Caco-2 (cell line): ENCODE measurements around the gene GRM1. TPM values are rescaled to one million over a fixed set of nuclear protein-coding genes. Genes with fewer than 3 reads are reported as not detected.

Experiments
- BruUV-seq: library from RNA; stranded (reverse); fragments of 400-500 nt; replicated peaks from 2 replicates; lab custom pipeline; 2021; lab: Mats Ljungman, UMichigan
- CTCF ChIA-PET: fragments of 300-600 bp; sonication (Branson Sonifier 250); formaldehyde crosslinking; loops from one replicate; lab custom pipeline; 2022; ENCODE audit warnings: antibody characterized with exemption; lab: Charles Lee
- POLR2A ChIA-PET: fragments of 300-600 bp; sonication (Branson Sonifier 250); formaldehyde crosslinking; loops from one replicate; lab custom pipeline; 2022; ENCODE audit warnings: antibody characterized with exemption; lab: Charles Lee
- DNase-seq, 2 experiments: peaks; one replicate each; pipeline versions ENCODE4 v3.0.0 to v3.0.0-alpha.2; 2020 to 2022
- H3K27me3 ChIP-seq: replicated peaks from 2 replicates; pipeline ENCODE4 v1.6.0; 2011; ENCODE audit warnings: low read length; ENCODE audit not compliant: control insufficient read depth, insufficient read depth
- H3K36me3 ChIP-seq: 2 replicates; pipeline ENCODE4 v1.5.1; 2011; ENCODE audit warnings: low read length; ENCODE audit not compliant: control insufficient read depth, insufficient read depth
- H3K4me1 ChIP-seq: fragments of 250-450 bp; sonication (Bioruptor Pico); 2 replicates; pipeline ENCODE4 v1.5.1; 2020; ENCODE audit warnings: mild to moderate bottlenecking
- H3K4me3 ChIP-seq: 2 replicates; pipeline ENCODE4 v1.5.1; 2011; ENCODE audit warnings: low read depth, mild to moderate bottlenecking, control low read depth, low read length
- H3K9me3 ChIP-seq: fragments of 250-450 bp; sonication (Bioruptor Pico); 2 replicates; pipeline ENCODE4 v1.5.1; 2020; ENCODE audit warnings: mild to moderate bottlenecking, moderate library complexity
- H3K27ac Mint-ChIP-seq: one replicate; pipeline ENCODE4 v1.8.0; 2022; ENCODE audit warnings: mixed read lengths; ENCODE audit not compliant: unreplicated experiment
- H3K27me3 Mint-ChIP-seq: one replicate; pipeline ENCODE4 v1.8.0; 2022; ENCODE audit warnings: mixed read lengths; ENCODE audit not compliant: insufficient read depth, unreplicated experiment
- H3K36me3 Mint-ChIP-seq: one replicate; pipeline ENCODE4 v1.8.0; 2022; ENCODE audit warnings: mild to moderate bottlenecking, mixed read lengths; ENCODE audit not compliant: insufficient read depth, unreplicated experiment
- H3K4me1 Mint-ChIP-seq: one replicate; pipeline ENCODE4 v1.8.0; 2022; ENCODE audit warnings: low read depth, mixed read lengths; ENCODE audit not compliant: unreplicated experiment
- H3K4me3 Mint-ChIP-seq: one replicate; pipeline ENCODE4 v1.8.0; 2022; ENCODE audit warnings: mild to moderate bottlenecking, moderate library complexity, mixed read lengths; ENCODE audit not compliant: unreplicated experiment
- H3K9me3 Mint-ChIP-seq: one replicate; pipeline ENCODE4 v1.8.0; 2022; ENCODE audit warnings: mixed read lengths; ENCODE audit not compliant: unreplicated experiment
- CTCF ChIP-seq, 2 experiments: fragments of 200-600 bp in 1 of 2; IDR thresholded peaks; 1 replicate in 1 of 2; 2 replicates in 1 of 2; pipeline versions ENCODE4 v1.5.1 to v1.8.0; 2011 to 2022; ENCODE audit warnings: antibody characterized with exemption in 1 of 2, control low read depth in 1 of 2, inconsistent platforms in 1 of 2, low read depth in 1 of 2, low read length in 1 of 2, mild to moderate bottlenecking in 1 of 2, moderate library complexity in 1 of 2; ENCODE audit not compliant: insufficient read depth in 1 of 2, severe bottlenecking in 1 of 2, unreplicated experiment in 1 of 2
- intact Hi-C: fragments of 100-400 bp; cut with micrococcal nuclease; formaldehyde crosslinking; loops from one replicate; pipeline ENCODE4 v1.10.0; 2022; ENCODE audit not compliant: unreplicated experiment
- total RNA-seq: library from RNA; stranded (reverse); gene quantifications from 2 replicates; pipeline ENCODE4 v1.2.3, GENCODE V29; 2022

Gene GRM1
- total RNA-seq, 1 experiment from 2014 or later = not detected

- no peak overlapping the region for H3K4me3 ChIP-seq
- no peak for DNase-seq
- Mint-ChIP-seq H3K27ac (no peak overlapping the region), H3K4me1 (no peaks in the 10 kb centered on the region), H3K36me3 (no peaks in the 10 kb centered on the region), H3K4me3 (no peak overlapping the region), H3K27me3 (peaks cover 21% of the 10 kb centered on the region), H3K9me3 (no peaks in the 10 kb centered on the region)
- POLR2A ChIA-PET = no interaction called here
- no peaks in the 10 kb centered on the region for H3K9me3 ChIP-seq
- no peak for TF ChIP-seq CTCF (IDR thresholded peaks at IDR 0.05; ENCODE audit: insufficient read depth in 1 of 2, low read depth in 1 of 2, low read length in 1 of 2, severe bottlenecking in 1 of 2, unreplicated experiment in 1 of 2)
- H3K4me1 ChIP-seq = no peaks in the 10 kb centered on the region
- intact Hi-C loops = no loop called here
- CTCF ChIA-PET = no interaction called here
- H3K36me3 ChIP-seq = no peaks in the 10 kb centered on the region
- BruUV-seq = no TSS peak
- no peaks in the 10 kb centered on the region; the same call in 1 of the 2 replicates for H3K27me3 ChIP-seq
These were observed 160.3 kb downstream of the GRM1 start for GRCh38 chr6:146189131-146189530.

GRCh38 chr6:146190581-146190980 lies 161.7 kb downstream of the GRM1 start:
- no peaks in the 10 kb centered on the region for H3K4me1 ChIP-seq
- no peaks in the 10 kb centered on the region for H3K9me3 ChIP-seq
- H3K4me3 ChIP-seq = no peak overlapping the region
- H3K4me1 Mint-ChIP-seq = no peaks in the 10 kb centered on the region
- no peak overlapping the region for H3K4me3 Mint-ChIP-seq
- intact Hi-C loops = no loop called here
- CTCF ChIA-PET = no interaction called here
- no peak for DNase-seq
- H3K36me3 ChIP-seq = no peaks in the 10 kb centered on the region
- H3K36me3 Mint-ChIP-seq = no peaks in the 10 kb centered on the region
- peaks cover 24% of the 10 kb centered on the region for H3K27me3 Mint-ChIP-seq
- no peaks in the 10 kb centered on the region; the same call in 1 of the 2 replicates for H3K27me3 ChIP-seq
- H3K9me3 Mint-ChIP-seq = no peaks in the 10 kb centered on the region
- no peak for TF ChIP-seq CTCF (IDR thresholded peaks at IDR 0.05; ENCODE audit: insufficient read depth in 1 of 2, low read depth in 1 of 2, low read length in 1 of 2, severe bottlenecking in 1 of 2, unreplicated experiment in 1 of 2)
- no peak overlapping the region for H3K27ac Mint-ChIP-seq
- no TSS peak for BruUV-seq
- POLR2A ChIA-PET = no interaction called here

- no peaks in the 10 kb centered on the region for H3K4me1 ChIP-seq
- no peaks in the 10 kb centered on the region for H3K9me3 Mint-ChIP-seq
- no peak for DNase-seq
- H3K27me3 ChIP-seq = no peaks in the 10 kb centered on the region; the same call in 1 of the 2 replicates
- no peaks in the 10 kb centered on the region for H3K36me3 ChIP-seq
- ChIA-PET CTCF (no interaction called here), POLR2A (no interaction called here)
- no peaks in the 10 kb centered on the region for H3K4me1 Mint-ChIP-seq
- H3K4me3 ChIP-seq = no peak overlapping the region
- intact Hi-C loops = no loop called here
- BruUV-seq = no TSS peak
- no peaks in the 10 kb centered on the region for H3K36me3 Mint-ChIP-seq
- H3K4me3 Mint-ChIP-seq = no peak overlapping the region
- no peak for TF ChIP-seq CTCF (IDR thresholded peaks at IDR 0.05; ENCODE audit: insufficient read depth in 1 of 2, low read depth in 1 of 2, low read length in 1 of 2, severe bottlenecking in 1 of 2, unreplicated experiment in 1 of 2)
- peaks cover 24% of the 10 kb centered on the region for H3K27me3 Mint-ChIP-seq
- H3K27ac Mint-ChIP-seq = no peak overlapping the region
- H3K9me3 ChIP-seq = no peaks in the 10 kb centered on the region
These were observed 162.3 kb downstream of the GRM1 start for GRCh38 chr6:146191166-146191565.
